GM12872 (cell line): ENCODE data around the gene LRRC47.

Source experiments
- TF ChIP-seq, protein P1 (sequence below): IDR thresholded peaks from 3 replicates; pipeline ENCODE4 v1.5.1; 2011; ENCODE audit warnings: low read depth, mild to moderate bottlenecking, low read length, moderate library complexity; ENCODE audit not compliant: insufficient read depth

The LRRC47 gene

DNA sequence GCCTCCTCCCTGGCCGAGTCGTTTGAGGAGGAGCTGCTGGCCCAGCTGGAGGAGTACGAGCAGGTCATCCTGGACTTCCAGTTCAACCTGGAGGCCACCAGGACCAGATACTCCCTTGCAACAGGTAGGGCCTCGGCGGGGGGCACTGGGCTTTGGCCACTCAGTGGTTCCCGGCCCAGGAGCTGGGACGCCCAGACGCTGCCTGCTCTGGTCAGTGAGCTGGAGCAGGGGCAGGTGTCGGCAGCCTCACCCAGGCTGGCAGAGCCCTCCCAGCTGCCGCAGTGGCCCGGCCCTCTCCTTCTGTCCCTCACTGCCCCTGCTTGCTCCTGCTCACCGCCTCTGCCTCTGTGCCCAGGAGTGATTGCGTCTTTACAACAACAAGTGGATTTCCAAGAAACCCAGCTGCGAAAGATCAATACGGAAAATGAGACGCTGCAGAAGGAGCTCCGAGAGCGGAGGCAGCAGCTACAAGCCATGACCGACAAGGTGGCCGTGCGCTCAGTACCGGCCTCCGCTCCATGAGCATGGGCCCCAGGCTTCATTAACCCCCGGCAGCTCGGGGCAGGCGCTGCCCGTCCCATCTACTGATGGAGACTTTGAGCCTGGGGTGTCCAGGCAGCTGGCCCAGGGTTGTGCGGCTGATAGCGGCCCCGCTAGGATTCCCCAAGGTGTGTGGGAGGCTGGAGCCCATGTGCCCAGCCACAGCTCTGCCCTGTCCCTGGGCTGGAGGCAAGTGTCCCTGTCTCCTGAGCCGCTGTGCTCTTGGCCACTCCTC, 32.8 kb downstream of the LRRC47 start:
- TF ChIP-seq, protein P1, sequence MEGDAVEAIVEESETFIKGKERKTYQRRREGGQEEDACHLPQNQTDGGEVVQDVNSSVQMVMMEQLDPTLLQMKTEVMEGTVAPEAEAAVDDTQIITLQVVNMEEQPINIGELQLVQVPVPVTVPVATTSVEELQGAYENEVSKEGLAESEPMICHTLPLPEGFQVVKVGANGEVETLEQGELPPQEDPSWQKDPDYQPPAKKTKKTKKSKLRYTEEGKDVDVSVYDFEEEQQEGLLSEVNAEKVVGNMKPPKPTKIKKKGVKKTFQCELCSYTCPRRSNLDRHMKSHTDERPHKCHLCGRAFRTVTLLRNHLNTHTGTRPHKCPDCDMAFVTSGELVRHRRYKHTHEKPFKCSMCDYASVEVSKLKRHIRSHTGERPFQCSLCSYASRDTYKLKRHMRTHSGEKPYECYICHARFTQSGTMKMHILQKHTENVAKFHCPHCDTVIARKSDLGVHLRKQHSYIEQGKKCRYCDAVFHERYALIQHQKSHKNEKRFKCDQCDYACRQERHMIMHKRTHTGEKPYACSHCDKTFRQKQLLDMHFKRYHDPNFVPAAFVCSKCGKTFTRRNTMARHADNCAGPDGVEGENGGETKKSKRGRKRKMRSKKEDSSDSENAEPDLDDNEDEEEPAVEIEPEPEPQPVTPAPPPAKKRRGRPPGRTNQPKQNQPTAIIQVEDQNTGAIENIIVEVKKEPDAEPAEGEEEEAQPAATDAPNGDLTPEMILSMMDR, result no peak

DNA sequence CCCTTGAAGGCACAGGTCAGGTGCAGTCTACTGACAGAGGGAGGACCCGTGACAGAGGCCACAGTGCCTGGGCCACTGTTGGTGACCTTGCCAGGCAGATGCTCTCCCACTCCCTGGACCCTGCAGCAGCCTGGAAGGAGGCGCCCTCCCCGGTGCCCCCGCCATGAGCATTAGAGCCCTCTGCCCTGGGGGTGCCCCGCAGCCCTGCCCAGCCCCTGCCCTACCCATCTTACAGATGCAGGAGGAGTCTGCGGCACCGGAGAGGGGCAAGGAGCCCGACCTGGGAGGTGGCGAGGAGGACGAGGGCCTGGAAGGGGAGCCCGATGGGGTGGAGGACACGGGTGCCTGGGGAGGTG, 33.4 kb downstream of the LRRC47 start:
- TF ChIP-seq, protein P1, result no peak

DNA sequence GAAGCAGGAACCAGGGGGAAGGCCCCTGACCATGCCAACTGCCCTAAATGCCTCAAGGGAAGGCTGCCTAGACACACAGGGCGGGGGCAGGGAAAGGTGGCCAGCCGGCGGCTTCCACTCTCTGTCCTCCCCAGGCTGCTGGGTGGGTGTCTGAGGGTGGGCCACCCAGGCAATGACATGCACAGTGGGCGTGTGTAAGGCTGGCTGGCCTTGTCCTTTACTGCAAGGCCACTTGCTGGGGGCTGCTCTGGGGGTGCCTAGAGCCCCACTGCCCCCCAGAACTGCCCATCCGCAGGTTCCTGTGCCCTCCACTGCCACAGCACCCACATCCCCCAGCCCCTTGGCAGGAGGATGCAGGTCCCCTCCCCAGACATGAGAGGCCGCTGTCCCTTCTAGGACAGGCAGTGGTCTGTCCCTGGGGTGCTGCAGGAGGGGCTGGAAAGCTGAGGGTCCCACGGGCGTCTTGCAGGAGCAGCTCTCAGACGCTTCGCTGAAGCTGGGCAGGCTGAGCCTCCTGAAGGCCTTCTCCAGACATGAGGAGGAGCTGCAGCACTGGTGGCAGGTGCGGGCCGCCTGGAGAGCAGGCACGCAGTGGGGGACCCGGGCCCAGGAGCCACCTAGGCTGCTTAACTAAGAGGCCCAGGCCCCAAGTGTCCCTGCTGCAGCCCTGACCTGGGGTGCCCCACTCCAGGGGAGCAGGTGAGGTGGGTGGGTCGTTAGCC, 34.0 kb downstream of the LRRC47 start:
- TF ChIP-seq, protein P1, result no peak

DNA sequence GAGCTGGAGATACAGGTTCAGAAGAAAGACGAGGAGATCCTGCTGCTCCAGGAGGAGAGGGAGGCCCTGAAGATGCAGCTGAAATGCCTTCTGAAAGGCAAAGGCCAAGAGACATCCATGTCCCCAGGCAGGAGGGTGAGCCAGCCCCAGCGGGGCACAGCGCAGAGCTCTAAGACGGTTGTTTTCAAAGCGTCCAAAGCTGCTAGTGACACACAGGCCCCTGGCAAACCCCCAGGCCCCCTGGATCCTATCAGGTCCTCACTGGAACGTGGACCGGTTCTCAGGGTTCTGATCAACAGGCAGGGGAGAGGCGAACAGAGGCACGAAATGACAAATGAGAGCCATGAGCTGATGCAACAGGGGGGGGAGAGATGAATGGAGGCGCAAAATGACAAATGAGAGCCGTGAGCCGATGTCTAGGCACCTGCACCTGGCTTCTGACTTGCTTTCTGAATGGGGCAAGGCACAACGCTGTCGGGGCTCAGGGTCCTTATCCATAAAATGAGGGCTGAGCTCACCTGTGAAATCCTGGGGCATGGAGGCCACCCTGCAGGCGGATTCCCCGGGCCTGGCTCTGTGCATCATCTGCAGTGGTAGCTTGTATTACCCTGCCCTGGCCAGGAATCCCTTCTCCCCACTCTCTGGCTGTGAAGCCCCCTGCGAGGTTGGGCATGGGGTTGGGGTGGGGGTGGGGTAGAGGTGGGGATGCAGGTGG, 34.8 kb downstream of the LRRC47 start:
- TF ChIP-seq, protein P1, result no peak

DNA sequence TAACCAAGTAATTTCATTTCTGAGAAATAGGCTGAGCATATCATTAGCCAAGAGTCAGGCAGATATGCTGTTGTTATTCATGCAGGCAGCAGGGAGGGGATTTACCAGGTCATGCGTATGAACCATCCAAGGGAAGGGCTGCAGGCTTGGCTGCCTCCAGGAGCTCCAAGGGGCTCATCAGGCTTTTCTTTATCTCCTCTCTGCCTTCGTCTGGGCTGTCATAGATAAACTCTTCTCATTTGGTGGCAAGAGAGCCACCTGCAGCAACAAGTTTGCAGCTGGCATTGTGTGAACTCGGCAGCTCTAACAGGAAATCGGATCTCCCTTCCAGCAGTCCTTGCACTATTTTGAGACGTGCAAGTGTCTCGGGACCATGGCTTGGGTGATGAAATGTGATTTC, 36.5 kb downstream of the LRRC47 start:
- TF ChIP-seq, protein P1, result no peak

DNA sequence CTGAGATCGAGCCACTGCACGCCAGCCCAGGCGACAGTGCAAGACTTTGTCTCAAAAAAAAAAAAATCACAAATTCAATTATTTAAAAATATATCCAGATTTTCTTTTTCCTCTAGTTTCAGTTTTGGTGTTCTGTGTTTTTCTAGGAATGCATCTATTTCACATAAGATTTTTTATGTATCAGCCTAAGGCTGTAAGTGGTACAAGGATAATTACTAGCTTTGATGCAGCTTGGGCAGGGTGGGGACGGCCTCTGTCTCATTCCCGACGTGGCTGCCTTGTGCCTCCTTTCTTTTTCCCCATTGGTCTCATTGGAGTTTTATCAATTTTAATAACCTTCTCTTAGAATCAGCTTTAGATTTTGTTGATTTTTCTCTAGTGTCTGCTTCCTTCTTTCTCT, 37.1 kb downstream of the LRRC47 start:
- TF ChIP-seq, protein P1, result no peak

DNA sequence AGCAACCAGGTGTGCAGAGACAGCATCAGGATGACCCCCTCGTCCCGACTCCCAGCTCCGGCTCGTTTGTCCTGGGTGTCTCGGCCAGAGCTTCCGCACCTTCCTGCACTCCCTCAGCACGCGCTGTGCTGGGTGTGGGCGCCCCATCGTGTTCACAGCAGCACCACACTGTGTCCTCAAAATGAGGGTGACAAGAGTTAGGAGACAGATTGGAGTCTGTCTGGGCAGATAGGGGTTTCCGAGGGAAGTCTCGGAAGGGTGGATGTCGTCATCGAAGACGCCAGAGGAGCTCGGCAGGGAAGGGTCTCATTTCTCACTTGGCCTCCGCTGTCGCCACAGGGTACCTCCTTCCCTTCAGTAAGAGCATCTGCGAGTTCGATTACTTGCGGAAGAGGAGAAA, 39.9 kb downstream of the LRRC47 start:
- TF ChIP-seq, protein P1, result no peak
